Immature natural killer cell (primary cell): ENCODE measurements around the gene CACNA2D3. TPM values are rescaled to one million over a fixed set of nuclear protein-coding genes. Genes with fewer than 3 reads are reported as not detected.

Experiments
- DNase-seq, 3 donors: peaks; one replicate each; pipeline ENCODE4 v3.0.0; 2022; ENCODE audit warnings: mixed read lengths in 1 of 3
- H3K27ac Mint-ChIP-seq, 6 donors: one replicate each; pipeline ENCODE4 v1.8.0; 2020; ENCODE audit warnings: mixed read lengths in 6 of 6, mild to moderate bottlenecking in 5 of 6, inconsistent platforms in 4 of 6, moderate library complexity in 3 of 6
- H3K27me3 Mint-ChIP-seq, 3 donors: one replicate each; pipeline ENCODE4 v1.8.0; 2020 to 2021; ENCODE audit warnings: low read depth in 3 of 3, mild to moderate bottlenecking in 3 of 3, mixed read lengths in 3 of 3, moderate library complexity in 3 of 3, inconsistent platforms in 1 of 3
- H3K36me3 Mint-ChIP-seq, 3 donors: one replicate each; pipeline ENCODE4 v1.8.0; 2020; ENCODE audit warnings: mixed read lengths in 3 of 3, inconsistent platforms in 2 of 3, mild to moderate bottlenecking in 2 of 3
- H3K4me1 Mint-ChIP-seq, 2 donors: one replicate each; pipeline ENCODE4 v1.8.0; 2020; ENCODE audit warnings: inconsistent platforms in 2 of 2, mild to moderate bottlenecking in 2 of 2, mixed read lengths in 2 of 2, moderate library complexity in 1 of 2
- H3K4me3 Mint-ChIP-seq, 5 donors: one replicate each; pipeline ENCODE4 v1.8.0; 2020; ENCODE audit warnings: mild to moderate bottlenecking in 5 of 5, mixed read lengths in 5 of 5, inconsistent platforms in 3 of 5, moderate library complexity in 3 of 5
- H3K9me3 Mint-ChIP-seq, 6 donors: one replicate each; pipeline ENCODE4 v1.8.0; 2020; ENCODE audit warnings: mild to moderate bottlenecking in 6 of 6, mixed read lengths in 6 of 6, inconsistent platforms in 4 of 6, moderate library complexity in 3 of 6
- polyA plus RNA-seq, 3 donors: library from polyadenylated mRNA; unstranded; fragments of 300-500 nt; fragmentation: Illumina TruSeq; gene quantifications; one replicate each; pipeline ENCODE4 v1.2.3, GENCODE V29; 2021

Gene CACNA2D3
- polyA plus RNA-seq, 3 donors from 2014 or later = 0.39 to 4.6 (median 0.77) TPM

DNA sequence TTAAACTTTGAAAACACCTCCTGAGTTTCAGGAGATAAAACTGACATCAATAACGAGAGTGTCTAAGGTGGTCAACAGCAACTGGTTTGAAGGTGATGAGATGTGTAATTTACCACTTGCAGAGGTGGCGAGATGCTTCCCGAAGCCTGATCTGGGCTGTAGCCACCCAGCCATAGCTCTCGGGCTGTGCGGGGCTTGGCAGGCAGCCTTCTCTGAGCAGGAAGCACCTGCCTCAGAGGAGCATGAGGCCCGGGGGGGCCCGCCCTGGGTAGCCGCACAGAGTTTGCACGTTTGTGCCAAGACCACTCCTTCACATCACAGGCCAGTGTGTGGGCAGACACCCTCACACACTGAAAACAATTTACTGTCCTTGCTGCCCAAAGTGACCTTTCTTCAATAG is 220.3 kb downstream of the CACNA2D3 start:
- Mint-ChIP-seq H3K27ac (no peak overlapping the region), H3K9me3 (peaks cover 0 to 12% (median 0%) of the 10 kb centered on the region in 6 donors), H3K4me1 (no peaks in the 10 kb centered on the region), H3K4me3 (no peak overlapping the region), H3K36me3 (no peaks in the 10 kb centered on the region), H3K27me3 (peaks cover 0 to 6% (median 5%) of the 10 kb centered on the region in 3 donors)
- no peak for DNase-seq

DNA sequence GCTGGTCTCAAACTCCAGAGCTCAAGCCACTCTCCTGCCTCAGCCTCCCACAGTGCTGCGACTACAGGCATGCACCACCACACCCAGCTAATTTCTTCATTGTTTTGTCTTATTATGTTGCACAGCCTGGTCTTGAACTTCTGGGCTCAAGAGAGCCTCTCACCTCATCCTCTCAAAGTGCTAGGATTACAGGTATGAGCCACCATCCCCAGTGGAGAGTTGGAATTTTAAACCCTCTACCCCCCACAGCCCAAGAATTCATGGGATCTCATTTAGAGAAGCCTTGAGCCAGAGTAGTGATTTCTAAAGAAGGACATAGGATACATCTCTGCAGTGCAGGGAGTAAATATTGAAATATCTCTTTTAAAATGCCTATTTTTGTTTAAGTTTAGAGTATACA is 221.1 kb downstream of the CACNA2D3 start:
- no peak for DNase-seq
- Mint-ChIP-seq H3K27ac (no peak overlapping the region), H3K4me3 (no peak overlapping the region), H3K36me3 (no peaks in the 10 kb centered on the region), H3K4me1 (no peaks in the 10 kb centered on the region), H3K9me3 (peaks cover 0 to 12% (median 0%) of the 10 kb centered on the region in 6 donors), H3K27me3 (peaks cover 0 to 5% (median 4%) of the 10 kb centered on the region in 3 donors)

DNA sequence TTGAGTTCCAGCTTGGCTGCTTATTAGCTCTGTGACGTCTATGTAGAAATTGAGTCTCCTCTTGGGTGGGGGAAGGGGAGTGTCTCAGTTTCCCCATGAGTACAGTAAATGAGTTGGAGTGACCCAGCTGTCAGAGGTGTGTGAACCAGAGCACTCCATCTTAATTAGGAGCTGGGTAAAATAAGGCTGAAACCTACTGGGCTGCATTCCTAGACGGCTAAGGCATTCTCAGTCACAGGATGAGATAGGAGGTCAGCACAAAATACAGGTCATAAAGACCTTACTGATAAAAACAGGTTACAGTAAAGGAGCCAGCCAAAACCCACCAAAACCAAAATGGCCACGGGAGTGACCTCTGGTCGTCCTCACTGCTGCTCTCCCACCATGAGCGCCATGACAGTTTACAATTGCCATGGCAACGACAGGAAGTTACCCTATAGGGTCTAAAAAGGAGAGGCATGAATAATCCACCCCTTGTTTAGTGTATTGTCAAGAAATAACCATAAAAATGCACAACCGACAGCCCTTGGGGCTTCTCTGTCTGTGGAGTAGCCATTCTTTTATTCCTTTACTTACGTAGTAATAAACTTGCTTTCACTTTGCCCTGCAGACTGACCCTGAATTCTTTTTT is 222.4 kb downstream of the CACNA2D3 start:
- no peak for DNase-seq
- H3K27me3 Mint-ChIP-seq = peaks cover 0 to 4% (median 4%) of the 10 kb centered on the region in 3 donors
- H3K4me1 Mint-ChIP-seq = no peaks in the 10 kb centered on the region
- peaks cover 0 to 12% (median 0%) of the 10 kb centered on the region in 6 donors for H3K9me3 Mint-ChIP-seq
- H3K36me3 Mint-ChIP-seq = no peaks in the 10 kb centered on the region
- no peak overlapping the region for H3K27ac Mint-ChIP-seq
- H3K4me3 Mint-ChIP-seq = no peak overlapping the region

DNA sequence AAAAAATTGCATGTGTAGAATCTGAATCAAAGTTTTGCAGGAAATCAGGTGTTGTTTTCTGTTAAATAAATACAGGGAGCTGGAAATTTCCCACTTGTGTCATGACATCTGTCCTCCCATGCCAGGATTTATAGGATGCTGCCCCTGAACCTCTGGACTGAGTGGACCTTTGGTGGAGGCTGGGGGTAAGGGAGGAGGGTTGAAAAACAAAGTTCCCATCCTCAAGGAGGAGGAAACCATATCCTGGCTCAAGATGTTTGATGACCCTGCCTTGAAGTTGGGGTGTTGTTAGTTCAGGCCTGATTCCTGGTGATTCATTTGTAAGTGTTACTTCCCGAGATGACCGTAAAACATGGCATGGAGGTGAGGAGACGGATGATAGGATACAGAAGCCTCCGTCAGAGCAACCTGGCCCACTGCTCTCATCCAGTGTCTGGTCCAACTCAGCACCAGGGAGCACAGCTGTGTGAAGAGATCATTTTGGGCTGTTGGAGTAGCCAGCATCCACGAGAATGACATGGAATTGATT is 223.6 kb downstream of the CACNA2D3 start:
- Mint-ChIP-seq H3K4me1 (no peaks in the 10 kb centered on the region), H3K27me3 (peaks cover 0 to 4% (median 2%) of the 10 kb centered on the region in 3 donors), H3K27ac (no peak overlapping the region), H3K9me3 (peaks cover 0 to 12% (median 0%) of the 10 kb centered on the region in 6 donors), H3K4me3 (no peak overlapping the region), H3K36me3 (no peaks in the 10 kb centered on the region)
- no peak for DNase-seq

DNA sequence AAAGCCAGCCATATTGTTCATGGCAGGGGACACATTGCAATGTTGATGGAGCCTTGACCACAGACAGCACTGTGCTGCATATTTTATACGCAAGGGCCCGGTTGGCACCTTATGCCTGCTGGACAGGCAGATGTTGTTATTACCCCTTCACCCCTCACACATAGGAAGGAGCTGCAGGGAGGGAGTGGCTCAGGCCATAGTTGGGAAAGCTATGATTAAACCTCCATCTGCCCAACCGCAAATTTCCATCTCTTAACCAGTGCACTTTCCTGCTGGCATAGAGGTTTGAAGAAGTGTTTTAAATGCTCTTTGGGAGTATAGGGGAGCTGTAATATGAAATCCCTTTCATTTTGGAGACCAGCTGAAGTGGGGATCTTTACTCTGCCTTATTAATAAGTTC is 224.7 kb downstream of the CACNA2D3 start:
- H3K27me3 Mint-ChIP-seq = peaks cover 0 to 3% (median 2%) of the 10 kb centered on the region in 3 donors
- H3K36me3 Mint-ChIP-seq = no peaks in the 10 kb centered on the region
- no peak for DNase-seq
- no peaks in the 10 kb centered on the region for H3K4me1 Mint-ChIP-seq
- H3K9me3 Mint-ChIP-seq = peaks cover 0 to 16% (median 0%) of the 10 kb centered on the region in 6 donors
- H3K4me3 Mint-ChIP-seq = no peak overlapping the region
- H3K27ac Mint-ChIP-seq = no peak overlapping the region

DNA sequence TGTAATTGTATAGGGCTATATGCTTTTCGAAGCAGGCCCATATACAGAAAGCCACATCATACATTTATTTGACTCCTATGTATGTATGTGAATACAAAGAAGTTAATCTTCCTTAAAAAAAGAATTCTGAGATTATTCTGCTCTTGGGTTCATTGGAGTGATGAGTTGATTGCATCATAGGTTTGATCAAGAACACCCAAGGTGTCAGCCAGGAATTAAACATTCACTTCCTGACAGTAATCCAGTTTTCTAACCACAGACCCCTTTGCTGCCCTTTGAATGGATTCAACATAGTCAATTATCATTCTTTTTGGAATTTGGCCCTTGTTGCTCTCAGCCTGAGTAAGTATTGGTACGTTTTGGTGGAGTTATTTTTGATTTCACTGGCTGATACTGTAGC is 225.6 kb downstream of the CACNA2D3 start:
- no peaks in the 10 kb centered on the region for H3K4me1 Mint-ChIP-seq
- H3K36me3 Mint-ChIP-seq = no peaks in the 10 kb centered on the region
- peaks cover 0 to 11% (median 0%) of the 10 kb centered on the region in 6 donors for H3K9me3 Mint-ChIP-seq
- H3K4me3 Mint-ChIP-seq = no peak overlapping the region
- DNase-seq = no peak
- peaks cover 0 to 2% (median 0%) of the 10 kb centered on the region in 3 donors for H3K27me3 Mint-ChIP-seq
- H3K27ac Mint-ChIP-seq = no peak overlapping the region

DNA sequence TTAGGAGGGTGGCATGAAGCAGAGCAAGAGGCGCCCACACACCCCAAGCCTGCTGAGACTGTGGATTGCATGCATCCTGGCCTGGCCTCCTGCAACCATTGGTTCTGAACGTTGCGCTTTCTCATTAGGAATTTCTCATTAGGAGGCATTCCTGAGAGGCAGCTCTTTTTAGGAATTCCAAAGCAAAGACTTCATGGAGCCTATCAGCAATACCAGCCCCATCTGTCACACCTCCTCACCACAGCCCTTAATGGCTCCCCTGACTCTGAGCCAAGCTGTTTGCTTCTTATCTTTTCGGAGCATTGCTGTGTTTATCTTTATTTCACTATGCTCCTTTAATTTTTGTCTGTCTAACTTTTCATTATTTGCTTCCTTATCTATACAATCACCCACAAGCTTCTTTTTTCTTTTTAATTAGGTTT is 226.9 kb downstream of the CACNA2D3 start:
- H3K27ac Mint-ChIP-seq = no peak overlapping the region
- H3K4me3 Mint-ChIP-seq = no peak overlapping the region
- H3K27me3 Mint-ChIP-seq = no peaks in the 10 kb centered on the region
- H3K4me1 Mint-ChIP-seq = no peaks in the 10 kb centered on the region
- peaks cover 0 to 10% (median 0%) of the 10 kb centered on the region in 6 donors for H3K9me3 Mint-ChIP-seq
- no peak for DNase-seq
- H3K36me3 Mint-ChIP-seq = no peaks in the 10 kb centered on the region

DNA sequence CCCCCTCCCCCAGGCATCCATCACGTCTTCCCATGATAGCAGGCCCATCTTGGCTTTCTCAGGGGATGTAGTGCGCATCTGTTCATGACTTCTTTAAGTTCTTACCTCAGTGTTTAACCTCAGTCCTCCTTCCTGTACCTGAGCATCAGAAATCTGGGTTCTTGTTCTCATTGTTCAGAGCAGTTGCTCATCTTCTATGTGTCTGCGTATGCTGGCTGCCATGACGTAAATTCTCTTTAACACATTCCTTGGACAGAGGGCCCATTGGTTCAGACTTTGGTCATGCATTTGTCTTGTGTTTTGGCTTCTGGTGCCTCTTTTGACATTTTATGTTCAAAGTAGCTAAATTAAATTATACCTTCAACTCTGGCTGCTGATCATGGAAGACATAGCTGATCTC is 227.3 kb downstream of the CACNA2D3 start:
- DNase-seq = no peak
- no peak overlapping the region for H3K4me3 Mint-ChIP-seq
- no peaks in the 10 kb centered on the region for H3K27me3 Mint-ChIP-seq
- H3K36me3 Mint-ChIP-seq = no peaks in the 10 kb centered on the region
- H3K27ac Mint-ChIP-seq = no peak overlapping the region
- H3K9me3 Mint-ChIP-seq = peaks cover 0 to 10% (median 0%) of the 10 kb centered on the region in 6 donors
- H3K4me1 Mint-ChIP-seq = no peaks in the 10 kb centered on the region

DNA sequence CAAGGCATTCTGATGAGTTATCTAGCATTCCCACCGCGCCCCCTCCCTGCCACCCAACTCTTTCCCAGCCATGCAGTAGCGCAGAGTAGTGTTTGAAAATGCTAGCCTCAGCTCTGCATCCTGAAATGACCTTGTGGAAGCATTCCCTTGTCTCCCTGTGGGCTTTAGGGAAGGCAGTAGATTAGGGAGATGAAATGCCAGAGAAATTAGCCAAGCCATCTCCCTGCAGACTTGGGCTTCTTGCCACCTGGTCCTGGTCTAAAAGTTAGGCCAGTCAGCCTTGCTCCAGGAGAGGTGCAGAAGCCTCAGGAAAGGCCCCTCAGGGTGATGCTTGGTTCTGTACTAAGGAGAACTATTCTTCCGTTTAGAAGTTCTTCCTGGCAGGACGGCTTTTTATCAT is 231.2 kb downstream of the CACNA2D3 start:
- no peak overlapping the region for H3K27ac Mint-ChIP-seq

DNA sequence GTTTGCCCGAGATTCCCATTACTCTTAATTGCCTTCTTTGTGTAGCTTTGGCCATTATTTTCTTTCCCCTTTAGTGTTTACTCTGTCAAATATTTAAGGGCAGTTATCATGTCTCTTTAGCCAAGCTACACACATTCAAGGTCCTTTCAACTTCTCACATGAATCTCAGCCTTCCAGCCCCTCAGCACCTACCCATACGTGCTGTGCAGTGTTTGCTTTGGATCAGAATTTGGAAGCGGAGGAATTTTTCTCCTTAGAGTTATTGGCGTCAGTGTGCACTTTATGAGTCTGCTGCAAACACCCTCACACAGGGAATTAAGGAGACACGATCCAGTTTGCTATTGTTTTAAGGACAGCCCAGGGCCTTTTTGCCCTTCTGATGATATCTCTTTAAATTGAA is 231.6 kb downstream of the CACNA2D3 start:
- no peaks in the 10 kb centered on the region for H3K36me3 Mint-ChIP-seq
- DNase-seq = no peak
- no peak overlapping the region for H3K27ac Mint-ChIP-seq
- H3K27me3 Mint-ChIP-seq = no peaks in the 10 kb centered on the region
- no peak overlapping the region for H3K4me3 Mint-ChIP-seq
- peaks cover 0 to 19% (median 0%) of the 10 kb centered on the region in 6 donors for H3K9me3 Mint-ChIP-seq
- H3K4me1 Mint-ChIP-seq = no peaks in the 10 kb centered on the region

More for the DNA sequence above, 231.2 kb downstream of the CACNA2D3 start:
- Mint-ChIP-seq H3K9me3 (peaks cover 0 to 19% (median 0%) of the 10 kb centered on the region in 6 donors), H3K27me3 (no peaks in the 10 kb centered on the region), H3K4me1 (no peaks in the 10 kb centered on the region), H3K4me3 (no peak overlapping the region), H3K36me3 (no peaks in the 10 kb centered on the region)
- DNase-seq = no peak

DNA sequence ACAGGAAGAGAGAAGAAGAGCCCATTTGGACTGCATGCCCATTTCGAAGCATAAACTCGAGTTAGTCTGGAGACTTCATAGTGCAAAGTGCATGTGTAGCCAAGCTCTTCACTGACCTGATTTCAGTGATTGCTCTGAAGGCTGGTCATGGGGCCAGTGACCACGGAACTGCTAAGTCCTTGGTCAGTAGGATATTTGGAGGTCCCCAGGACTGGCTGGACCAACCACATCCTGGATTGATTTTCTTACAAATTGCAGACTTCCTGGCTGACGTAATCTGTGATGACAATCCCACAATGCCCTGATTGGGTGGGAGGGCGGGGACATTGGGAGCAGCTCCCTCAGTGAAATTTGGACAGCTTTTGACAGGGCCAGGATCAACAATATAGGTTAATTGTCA is 233.4 kb downstream of the CACNA2D3 start:
- Mint-ChIP-seq H3K4me1 (no peaks in the 10 kb centered on the region), H3K36me3 (no peaks in the 10 kb centered on the region), H3K27ac (no peak overlapping the region), H3K27me3 (no peaks in the 10 kb centered on the region), H3K4me3 (no peak overlapping the region), H3K9me3 (peaks cover 0 to 19% (median 2%) of the 10 kb centered on the region in 6 donors)
- no peak for DNase-seq

DNA sequence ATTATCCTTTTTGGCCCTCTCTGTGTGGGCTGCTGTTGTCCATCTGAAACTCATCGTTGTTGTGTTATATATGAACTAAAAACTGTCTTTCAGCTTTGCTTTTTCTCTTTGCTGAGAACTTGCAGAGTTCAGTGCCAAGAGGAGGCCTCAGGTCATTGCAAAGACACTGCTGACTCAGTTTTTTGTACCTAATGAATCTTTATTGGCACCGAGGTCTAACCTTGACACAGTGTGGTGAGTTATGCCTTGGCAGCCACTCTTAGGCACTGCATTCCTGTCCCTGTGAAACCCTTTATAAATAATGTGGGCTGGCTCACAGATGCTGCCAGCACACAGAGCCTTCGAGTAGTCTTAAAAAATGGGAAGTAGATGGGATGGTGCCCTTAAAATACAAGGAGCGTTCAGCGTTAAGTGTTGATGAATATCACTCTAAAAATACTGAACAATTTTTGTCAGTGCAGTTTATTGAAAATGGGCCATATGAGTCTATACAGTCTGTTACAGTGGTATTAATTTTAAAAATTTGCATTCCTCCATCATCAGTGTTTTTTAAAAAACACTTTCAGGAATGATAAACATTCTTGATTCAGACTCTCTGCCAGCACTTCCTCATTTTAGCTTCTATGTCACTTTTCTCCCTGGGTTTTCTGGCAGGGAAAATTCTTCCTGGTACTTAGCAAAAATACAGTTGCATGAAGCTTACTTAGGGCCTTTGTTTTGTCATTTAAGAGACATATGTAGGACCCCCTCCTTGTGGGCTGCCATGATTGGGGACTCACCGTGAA is 234.1 kb downstream of the CACNA2D3 start:
- no peaks in the 10 kb centered on the region for H3K4me1 Mint-ChIP-seq
- no peaks in the 10 kb centered on the region for H3K27me3 Mint-ChIP-seq
- H3K9me3 Mint-ChIP-seq = peaks cover 0 to 15% (median 2%) of the 10 kb centered on the region in 6 donors
- no peak for DNase-seq
- H3K36me3 Mint-ChIP-seq = no peaks in the 10 kb centered on the region
- no peak overlapping the region for H3K27ac Mint-ChIP-seq
- H3K4me3 Mint-ChIP-seq = no peak overlapping the region

DNA sequence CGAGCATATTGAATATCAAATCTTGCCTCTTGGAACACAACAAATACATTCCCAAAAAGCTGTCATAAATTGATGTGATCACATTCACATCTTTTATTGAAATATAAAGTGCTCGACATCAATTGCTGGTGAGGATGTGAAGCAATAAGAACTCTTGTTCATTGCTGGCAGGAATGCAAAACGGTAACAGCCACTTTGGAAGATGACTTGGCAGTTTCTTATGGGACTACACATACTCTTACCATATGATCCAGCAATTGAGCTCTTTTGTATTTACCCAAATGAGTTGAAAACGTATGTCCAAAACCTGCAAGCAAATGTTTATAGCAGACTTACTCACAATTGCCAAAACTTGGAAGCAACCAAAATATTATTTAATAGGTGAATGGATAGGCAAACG is 234.9 kb downstream of the CACNA2D3 start:
- H3K4me1 Mint-ChIP-seq = no peaks in the 10 kb centered on the region

DNA sequence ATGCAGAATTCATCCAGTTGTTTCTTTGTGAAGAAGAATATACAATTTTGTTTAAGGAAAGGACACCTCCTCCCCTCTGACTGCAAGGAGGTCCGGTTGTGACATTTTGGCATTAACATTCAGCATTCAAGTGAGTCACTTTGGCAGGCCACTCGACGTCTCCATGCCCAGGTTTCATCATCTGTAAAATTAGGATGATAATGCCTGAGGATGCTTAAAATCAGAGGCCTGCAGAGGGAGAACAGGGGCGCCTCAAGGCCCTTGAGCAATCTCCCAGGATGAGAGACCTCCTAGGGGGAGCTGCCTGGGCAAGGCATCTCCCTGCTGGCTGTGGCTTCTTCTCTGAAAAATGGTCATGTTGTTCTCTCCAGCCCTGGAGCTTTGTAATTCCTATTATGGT is 236.0 kb downstream of the CACNA2D3 start:
- no peak for DNase-seq
- Mint-ChIP-seq H3K27me3 (no peaks in the 10 kb centered on the region), H3K4me1 (no peaks in the 10 kb centered on the region), H3K27ac (no peak overlapping the region), H3K36me3 (no peaks in the 10 kb centered on the region), H3K9me3 (peaks cover 0 to 13% (median under 1%) of the 10 kb centered on the region in 6 donors), H3K4me3 (no peak overlapping the region)

More for the DNA sequence above, 234.9 kb downstream of the CACNA2D3 start:
- Mint-ChIP-seq H3K4me3 (no peak overlapping the region), H3K27ac (no peak overlapping the region), H3K36me3 (no peaks in the 10 kb centered on the region), H3K27me3 (no peaks in the 10 kb centered on the region), H3K9me3 (peaks cover 0 to 15% (median under 1%) of the 10 kb centered on the region in 6 donors)
- DNase-seq = no peak
